HepG2 (cell line): Measurements from ENCODE around the gene ZKSCAN4. TPM values are rescaled to one million over a fixed set of nuclear protein-coding genes. Genes with fewer than 3 reads are reported as not detected.

Experiments
- ATAC-seq: fragments of 200-7000 bp; cut with Tn5 transposase; 3 replicates; pipeline ENCODE4 v1.9.1; 2020; ENCODE audit warnings: mild to moderate bottlenecking, moderate library complexity
- BruUV-seq: library from RNA; stranded (reverse); fragments of 400-500 nt; replicated peaks from 2 replicates; lab custom pipeline; 2021; lab: Mats Ljungman, UMichigan
- CTCF ChIA-PET: fragments of 300-600 bp; formaldehyde crosslinking; extraction: SDS; loops from one replicate; lab custom pipeline; 2021; ENCODE audit warnings: low total read pairs, inconsistent platforms, low intra/inter-chr PET ratio; lab: Yijun Ruan, JAX
- POLR2A ChIA-PET: fragments of 350-600 bp; sonication (Branson Sonifier 250); formaldehyde crosslinking; loops from one replicate; lab custom pipeline; 2020; ENCODE audit warnings: antibody characterized with exemption, inconsistent platforms; lab: Yijun Ruan, JAX
- DNase-seq: peaks from one replicate; pipeline ENCODE4 v3.0.0-alpha.2; 2015; ENCODE audit warnings: low spot score
- FAIRE-seq: peaks from 3 replicates; lab custom pipeline; 2011; peaks lifted over from hg19 to GRCh38; lab: Jason Lieb, UNC
- H2AFZ ChIP-seq: one replicate; pipeline ENCODE4 v1.6.1; 2011; ENCODE audit warnings: low read length, inconsistent platforms
- H3K27ac ChIP-seq: fragments of 300-600 bp; 3 replicates; pipeline ENCODE4 v1.8.0; 2011; ENCODE audit warnings: mixed run types, mild to moderate bottlenecking, mixed read lengths, low read length, inconsistent platforms; ENCODE audit not compliant: insufficient read depth; ENCODE audit errors: extremely low read length
- H3K27me3 ChIP-seq, 2 experiments: fragments of 200-600 bp in 1 of 2; 2 replicates in 1 of 2; 3 replicates in 1 of 2; pipeline versions ENCODE4 v1.6.0 to v1.8.0; 2011; ENCODE audit warnings: low read length in 2 of 2, mild to moderate bottlenecking in 2 of 2, moderate library complexity in 2 of 2, inconsistent platforms in 1 of 2; ENCODE audit not compliant: insufficient read depth in 2 of 2, control insufficient read depth in 1 of 2
- H3K36me3 ChIP-seq, 2 experiments: fragments of 200-600 bp in 1 of 2; replicated peaks in 1 of 2; 2 replicates in 1 of 2; 3 replicates in 1 of 2; pipeline versions ENCODE4 v1.5.1 to v1.8.0; 2011; ENCODE audit warnings: low read length in 2 of 2, inconsistent platforms in 1 of 2; ENCODE audit not compliant: insufficient read depth in 2 of 2, control insufficient read depth in 1 of 2
- H3K4me1 ChIP-seq: 2 replicates; pipeline ENCODE4 v1.5.1; 2012; ENCODE audit warnings: low read length, inconsistent platforms; ENCODE audit not compliant: insufficient read depth
- H3K4me2 ChIP-seq: 2 replicates; pipeline ENCODE4 v1.6.0; 2011; ENCODE audit warnings: low read depth, low read length, inconsistent platforms
- H3K4me3 ChIP-seq, 3 experiments: fragments of 200-600 bp in 1 of 3; sonication (generic), shearing (Covaris generic) in 1 of 3; replicated peaks in 1 of 3; 2 replicates each; pipeline ENCODE4 v1.5.1; 2011 to 2016; ENCODE audit warnings: low read length in 3 of 3, inconsistent platforms in 2 of 3, low read depth in 2 of 3, mild to moderate bottlenecking in 2 of 3, control low read depth in 1 of 3, mixed read lengths in 1 of 3; ENCODE audit not compliant: insufficient read depth in 1 of 3
- H3K79me2 ChIP-seq: one replicate; pipeline ENCODE4 v1.6.1; 2011; ENCODE audit warnings: low read length, inconsistent platforms; ENCODE audit not compliant: insufficient read depth
- H3K9ac ChIP-seq: 2 replicates; pipeline ENCODE4 v1.6.0; 2011; ENCODE audit warnings: mild to moderate bottlenecking, low read depth, low read length, inconsistent platforms; ENCODE audit not compliant: insufficient read depth
- H3K9me3 ChIP-seq: 2 replicates; pipeline ENCODE4 v1.5.1; 2012; ENCODE audit warnings: mild to moderate bottlenecking, low read length
- H4K20me1 ChIP-seq: 2 replicates; pipeline ENCODE4 v1.6.0; 2011; ENCODE audit warnings: inconsistent platforms, mild to moderate bottlenecking, low read length, moderate library complexity; ENCODE audit not compliant: insufficient read depth
- AGO1 ChIP-seq: fragments of 200-400 bp; formaldehyde crosslinking; IDR thresholded peaks from 2 replicates; pipeline ENCODE4 v1.6.1; 2017; ENCODE audit warnings: mild to moderate bottlenecking, low read depth, low read length, moderate library complexity; ENCODE audit not compliant: poor library complexity, severe bottlenecking
- ATF7 ChIP-seq, 2 experiments: fragments of 450-650 bp in 1 of 2; sonication (generic) in 1 of 2; formaldehyde crosslinking in 1 of 2; IDR thresholded peaks; 2 replicates each; pipeline versions ENCODE4 v1.4.0 to v1.6.1; 2016 to 2020; ENCODE audit warnings: antibody characterized with exemption in 1 of 2, mild to moderate bottlenecking in 1 of 2, missing genetic modification reagents in 1 of 2
- CBX2 ChIP-seq, 2 experiments: fragments of 200-600 bp in 1 of 2; sonication (generic); formaldehyde crosslinking in 1 of 2; IDR thresholded peaks; 2 replicates each; pipeline versions ENCODE4 v1.7.0 to v1.8.1; 2018 to 2022; ENCODE audit warnings: low read depth in 2 of 2, low read length in 1 of 2, mild to moderate bottlenecking in 1 of 2, missing genetic modification reagents in 1 of 2
- HNRNPLL ChIP-seq: fragments of 200-400 bp; formaldehyde crosslinking; IDR thresholded peaks from 2 replicates; pipeline ENCODE4 v1.6.1; 2017; ENCODE audit warnings: mild to moderate bottlenecking, low read depth, low read length; ENCODE audit not compliant: poor library complexity, severe bottlenecking
- MTERF4 ChIP-seq: sonication (generic); formaldehyde crosslinking; IDR thresholded peaks from 2 replicates; pipeline ENCODE4 v1.8.0; 2023; ENCODE audit warnings: mild to moderate bottlenecking, missing genetic modification reagents
- MZF1 ChIP-seq: sonication (generic); formaldehyde crosslinking; IDR thresholded peaks from 2 replicates; pipeline ENCODE4 v1.8.1; 2023; ENCODE audit warnings: mild to moderate bottlenecking, missing genetic modification reagents, borderline replicate concordance
- NFKB2 ChIP-seq: sonication (generic); formaldehyde crosslinking; IDR thresholded peaks from 2 replicates; pipeline ENCODE4 v1.4.0; 2020; ENCODE audit warnings: missing genetic modification reagents, borderline replicate concordance
- NONO ChIP-seq, 2 experiments: fragments of 450-650 bp in 1 of 2; sonication (generic) in 1 of 2; formaldehyde crosslinking in 1 of 2; IDR thresholded peaks in 1 of 2; conservative IDR thresholded peaks in 1 of 2; 2 replicates each; pipeline versions ENCODE4 v1.6.1 to v1.8.0; 2017 to 2022; ENCODE audit warnings: mild to moderate bottlenecking in 1 of 2, missing genetic modification reagents in 1 of 2, moderate library complexity in 1 of 2
- RELA ChIP-seq: sonication (generic); formaldehyde crosslinking; IDR thresholded peaks from 2 replicates; pipeline ENCODE4 v1.4.0; 2020; ENCODE audit warnings: missing genetic modification reagents
- ZBTB20 ChIP-seq: sonication (generic); formaldehyde crosslinking; IDR thresholded peaks from 2 replicates; pipeline ENCODE4 v1.8.1; 2023; ENCODE audit warnings: missing genetic modification reagents, low read depth, mild to moderate bottlenecking, borderline replicate concordance
- ZNF224 ChIP-seq: sonication (generic); formaldehyde crosslinking; IDR thresholded peaks from 2 replicates; pipeline ENCODE4 v1.5.0; 2020; ENCODE audit warnings: mild to moderate bottlenecking, missing genetic modification reagents
- ZNF563 ChIP-seq: sonication (generic); formaldehyde crosslinking; IDR thresholded peaks from 2 replicates; pipeline ENCODE4 v1.8.0; 2022; ENCODE audit warnings: mild to moderate bottlenecking, moderate library complexity, missing genetic modification reagents
- ZNF589 ChIP-seq: sonication (generic); formaldehyde crosslinking; conservative IDR thresholded peaks from 2 replicates; pipeline ENCODE4 v1.8.0; 2022; ENCODE audit warnings: mild to moderate bottlenecking, moderate library complexity, missing genetic modification reagents
- ZNF687 ChIP-seq: sonication (generic); formaldehyde crosslinking; IDR thresholded peaks from 2 replicates; pipeline ENCODE4 v1.5.1; 2020; ENCODE audit warnings: mild to moderate bottlenecking, missing genetic modification reagents, moderate library complexity
- ZNF800 ChIP-seq: sonication (generic); formaldehyde crosslinking; IDR thresholded peaks from 2 replicates; pipeline ENCODE4 v1.4.0; 2020; ENCODE audit warnings: missing genetic modification reagents
- WGBS: methylation state at CpG from one replicate; pipeline ENCODE4 v1.1.6; 2017; ENCODE audit warnings: low lambda C conversion rate; 5-methylcytosine and 5-hydroxymethylcytosine counted together
- in situ Hi-C: cut with HindIII; loops from 2 replicates; pipeline ENCODE4 v1.10.0; 2017; ENCODE audit warnings: low pct_unique_long_range_greater_than_20kb; ENCODE audit not compliant: extremely low pct_ligation_motif_present
- intact Hi-C: fragments of 100-400 bp; cut with micrococcal nuclease; formaldehyde crosslinking; loops from one replicate; pipeline ENCODE4 v1.10.0; 2022; ENCODE audit not compliant: unreplicated experiment
- polyA plus RNA-seq, 8 experiments: library from polyadenylated mRNA; depleted of rRNA in 3 of 8; stranded (reverse) in 7 of 8; unstranded in 1 of 8; fragments of >200 nt; fragmentation: Illumina TruSeq in 4 of 8; extraction: Trizol in 4 of 8; gene quantifications; 2 replicates each; pipeline versions ENCODE4 v1.2.1 to v1.2.3, GENCODE V29; 2011 to 2016; ENCODE audit warnings: low read depth in 4 of 8, missing spikeins in 1 of 8, mixed read lengths in 1 of 8; ENCODE audit not compliant: insufficient read depth in 1 of 8
- total RNA-seq, 5 experiments: library from RNA; depleted of rRNA; stranded (reverse); fragments of >200 nt; fragmentation: Illumina TruSeq; extraction: Trizol; gene quantifications; 2 replicates each; pipeline ENCODE4 v1.2.3, GENCODE V29; 2016; ENCODE audit warnings: low read depth in 1 of 5

ZKSCAN4 gene
- total and polyA plus RNA-seq, 2 of the 13 experiments (the other 11 are each of a cell fraction or from before 2014, with no cell fraction given): 2.9 to 7.8 TPM

- ChIA-PET POLR2A (interaction anchor here (1.0 to 1.7 kb wide), 2 partner anchors 11 to 70 kb away, joined by 3 to 9 read pairs; no protein-coding TSS in a partner anchor), CTCF (no interaction called here)
- Histone ChIP-seq H3K79me2 (no peaks in the 10 kb centered on the region), H3K4me3 (peak overlapping the region; percentile 5 to 66 (median 34); a peak in 4 of 6 replicates), H3K36me3 (no peaks in the 10 kb centered on the region), H3K9me3 (no peaks in the 10 kb centered on the region), H3K27me3 (peaks cover 10 to 40% of the 10 kb centered on the region in 2 experiments), H4K20me1 (no peaks in the 10 kb centered on the region), H2AFZ (no peak overlapping the region), H3K4me2 (peak overlapping the region; percentile 68), H3K27ac (no peak overlapping the region), H3K9ac (no peak overlapping the region), H3K4me1 (peaks cover 25% of the 10 kb centered on the region)
- no peak for DNase-seq
- BruUV-seq: no TSS peak
- in situ Hi-C loops: no loop called here
- WGBS: 26% methylated on average over 33 of the region's 35 CpGs
- FAIRE-seq: no peak
- peak; percentile 77 for ATAC-seq
- intact Hi-C loops: no loop called here
- TF ChIP-seq ZNF687 (CRISPR knock-in tag) (peak; percentile 54), NFKB2 (CRISPR knock-in tag) (0 out of 2 replicates have a peak, but pooled peaks have one; percentile 45), MZF1 (CRISPR knock-in tag) (no peak), HNRNPLL (peak; percentile 74), ZNF563 (CRISPR knock-in tag) (0 out of 2 replicates have a peak, but pooled peaks have one; percentile 20), CBX2 (IDR thresholded peaks at IDR 0.05; ENCODE audit: low read depth, low read length) (peak; percentile 73), CBX2 (CRISPR knock-in tag; IDR thresholded peaks at IDR 0.05; ENCODE audit: low read depth) (peak; percentile 90; the same call in 1 of the 2 replicates), MTERF4 (CRISPR knock-in tag) (no peak), ZNF589 (CRISPR knock-in tag) (no peak), AGO1 (no peak), RELA (CRISPR knock-in tag) (no peak), ATF7 (IDR thresholded peaks at IDR 0.05) (no peak), ATF7 (CRISPR knock-in tag; IDR thresholded peaks at IDR 0.05) (no peak), ZNF800 (CRISPR knock-in tag) (peak; percentile 82; the same call in 1 of the 2 replicates), ZBTB20 (0 out of 2 replicates have a peak, but pooled peaks have one; percentile 19), ZNF224 (CRISPR knock-in tag) (no peak), NONO (IDR thresholded peaks at IDR 0.05) (no peak), NONO (CRISPR knock-in tag; conservative IDR thresholded peaks at IDR 0.05) (no peak)
Measured at GRCh38 chr6:28207510-28208110, 44.5 kb downstream of the ZKSCAN4 start.
